HCT116 (cell line): Measurements from ENCODE around the gene LRRIQ4. TPM values are rescaled to one million over a fixed set of nuclear protein-coding genes. Genes with fewer than 3 reads are reported as not detected.

Source experiments
- ATAC-seq: fragments of 200-7000 bp; cut with Tn5 transposase; 2 replicates; pipeline ENCODE4 v1.9.1; 2020; ENCODE audit warnings: mild to moderate bottlenecking, moderate library complexity
- BruUV-seq: library from RNA; stranded (reverse); fragments of 400-500 nt; replicated peaks from 2 replicates; lab custom pipeline; 2021; lab: Mats Ljungman, UMichigan
- CTCF ChIA-PET: fragments of 300-600 bp; sonication (Branson Sonifier 250); formaldehyde crosslinking; loops from one replicate; lab custom pipeline; 2021; ENCODE audit warnings: antibody characterized with exemption; lab: Charles Lee
- POLR2A ChIA-PET: fragments of 300-600, 350-600 bp; sonication (Branson Sonifier 250); formaldehyde crosslinking; loops from one replicate; lab custom pipeline; 2021; ENCODE audit warnings: antibody characterized with exemption; lab: Charles Lee
- RAD21 ChIA-PET, 2 experiments: fragments of 300-600 bp; sonication (Branson Sonifier 250); formaldehyde crosslinking; loops; one replicate each; lab custom pipeline; 2023; ENCODE audit warnings: low total read pairs in 2 of 2; ENCODE audit not compliant: uncharacterized antibody in 2 of 2, unreplicated experiment in 2 of 2, low non-redundant PET in 1 of 2; lab: Charles Lee
- DNase-seq: peaks from one replicate; pipeline ENCODE4 v3.0.0-alpha.2; 2010; ENCODE audit warnings: low read depth, low spot score
- H2AFZ ChIP-seq: fragments of 200-600 bp; shearing (Covaris generic), sonication (generic); 2 replicates; pipeline ENCODE4 v1.6.1; 2017; ENCODE audit warnings: low read depth, mixed run types, mixed read lengths, antibody characterized with exemption, low read length; ENCODE audit not compliant: poor library complexity, severe bottlenecking
- H3K27ac ChIP-seq: 2 replicates; pipeline ENCODE4 v1.5.1; 2012; ENCODE audit warnings: low read depth, low read length
- H3K27me3 ChIP-seq: fragments of 200-600 bp; sonication (generic); 2 replicates; pipeline ENCODE4 v1.6.1; 2016; ENCODE audit warnings: mixed run types, low read length, mixed read lengths; ENCODE audit not compliant: insufficient read depth
- H3K36me3 ChIP-seq, 2 experiments: fragments of 200-500 bp in 1 of 2; fragments of 200-600 bp in 1 of 2; sonication (Bioruptor generic) in 1 of 2; sonication (generic) in 1 of 2; 2 replicates each; pipeline versions ENCODE4 v1.5.1 to v1.6.1; 2014 to 2016; ENCODE audit warnings: low read length in 2 of 2, inconsistent platforms in 1 of 2, mixed read lengths in 1 of 2, mixed run types in 1 of 2; ENCODE audit not compliant: insufficient read depth in 2 of 2, control insufficient read depth in 1 of 2
- H3K4me1 ChIP-seq, 2 experiments: fragments of 200-600 bp in 1 of 2; sonication (generic) in 1 of 2; 2 replicates each; pipeline versions ENCODE4 v1.5.1 to v1.6.1; 2012 to 2017; ENCODE audit warnings: low read length in 2 of 2, inconsistent platforms in 1 of 2, mild to moderate bottlenecking in 1 of 2, mixed read lengths in 1 of 2, mixed run types in 1 of 2, moderate library complexity in 1 of 2; ENCODE audit not compliant: insufficient read depth in 2 of 2, control insufficient read depth in 1 of 2
- H3K4me2 ChIP-seq: fragments of 200-600 bp; sonication (generic); 2 replicates; pipeline ENCODE4 v1.6.1; 2017; ENCODE audit warnings: mixed run types, low read length, mixed read lengths
- H3K4me3 ChIP-seq, 2 experiments: fragments of 200-600 bp in 1 of 2; sonication (generic) in 1 of 2; replicated peaks in 1 of 2; 2 replicates each; pipeline ENCODE4 v1.5.1; 2011 to 2016; ENCODE audit warnings: low read length in 2 of 2, control low read depth in 1 of 2, low read depth in 1 of 2, mild to moderate bottlenecking in 1 of 2, mixed read lengths in 1 of 2, mixed run types in 1 of 2
- H3K79me2 ChIP-seq: fragments of 200-600 bp; sonication (generic); 2 replicates; pipeline ENCODE4 v1.6.1; 2017; ENCODE audit warnings: mild to moderate bottlenecking, mixed run types, low read length, moderate library complexity, mixed read lengths; ENCODE audit not compliant: insufficient read depth
- H3K9ac ChIP-seq: fragments of 200-600 bp; sonication (generic); 2 replicates; pipeline ENCODE4 v1.6.1; 2016; ENCODE audit warnings: low read length, mixed read lengths
- H3K9me2 ChIP-seq: fragments of 200-600 bp; sonication (generic), shearing (Covaris generic); 2 replicates; pipeline ENCODE4 v1.6.1; 2017; ENCODE audit warnings: mixed run types, mild to moderate bottlenecking, moderate library complexity; ENCODE audit not compliant: insufficient read depth
- H3K9me3 ChIP-seq, 2 experiments: fragments of 200-500 bp in 1 of 2; fragments of 200-600 bp in 1 of 2; sonication (Bioruptor generic) in 1 of 2; sonication (generic) in 1 of 2; 2 replicates each; pipeline ENCODE4 v1.6.1; 2014 to 2017; ENCODE audit warnings: low read length in 2 of 2, mixed read lengths in 2 of 2, inconsistent platforms in 1 of 2, low read depth in 1 of 2, mild to moderate bottlenecking in 1 of 2, mixed run types in 1 of 2, moderate library complexity in 1 of 2; ENCODE audit not compliant: control insufficient read depth in 1 of 2, insufficient read depth in 1 of 2
- H4K20me1 ChIP-seq: fragments of 200-600 bp; sonication (generic), shearing (Covaris generic); 2 replicates; pipeline ENCODE4 v1.6.1; 2017; ENCODE audit warnings: mixed run types, mild to moderate bottlenecking, moderate library complexity; ENCODE audit not compliant: insufficient read depth
- ATF3 ChIP-seq: IDR thresholded peaks from 2 replicates; pipeline ENCODE4 v1.6.1; 2012
- CBX3 ChIP-seq: IDR thresholded peaks from 2 replicates; pipeline ENCODE4 v1.6.1; 2012; ENCODE audit warnings: low read depth
- EGR1 ChIP-seq: IDR thresholded peaks from 2 replicates; pipeline ENCODE4 v1.6.1; 2012; ENCODE audit warnings: low read depth
- ELF1 ChIP-seq: IDR thresholded peaks from 2 replicates; pipeline ENCODE4 v1.6.1; 2012; ENCODE audit warnings: low read depth, borderline replicate concordance
- EZH2phosphoT487 ChIP-seq: fragments of 200-600 bp; IDR thresholded peaks from 2 replicates; pipeline ENCODE4 v1.6.1; 2018; ENCODE audit warnings: antibody characterized with exemption, borderline replicate concordance
- FOSL1 ChIP-seq: IDR thresholded peaks from 2 replicates; pipeline ENCODE4 v1.6.1; 2012; ENCODE audit warnings: low read depth
- POLR2A ChIP-seq: IDR thresholded peaks from 2 replicates; pipeline ENCODE4 v1.7.0; 2011; ENCODE audit warnings: borderline replicate concordance; ENCODE audit not compliant: insufficient read depth, insufficient read length; ENCODE audit errors: extremely low read depth
- RAD21 ChIP-seq: IDR thresholded peaks from 2 replicates; pipeline ENCODE4 v1.6.1; 2012; ENCODE audit warnings: low read depth, mild to moderate bottlenecking
- SIN3A ChIP-seq: IDR thresholded peaks from 2 replicates; pipeline ENCODE4 v1.6.1; 2012; ENCODE audit warnings: low read depth
- SP1 ChIP-seq: IDR thresholded peaks from 2 replicates; pipeline ENCODE4 v1.6.1; 2012; ENCODE audit warnings: low read depth
- SRF ChIP-seq: IDR thresholded peaks from 2 replicates; pipeline ENCODE4 v1.6.1; 2012; ENCODE audit warnings: low read depth
- TCF7L2 ChIP-seq: IDR thresholded peaks from 2 replicates; pipeline ENCODE4 v1.7.0; 2011; ENCODE audit warnings: borderline replicate concordance, inconsistent platforms; ENCODE audit not compliant: insufficient read depth, insufficient read length; ENCODE audit errors: extremely low read depth
- YY1 ChIP-seq: IDR thresholded peaks from 2 replicates; pipeline ENCODE4 v1.6.1; 2011; ENCODE audit warnings: low read length, low read depth, moderate library complexity, mild to moderate bottlenecking; ENCODE audit not compliant: insufficient replicate concordance; ENCODE audit errors: extremely low read depth
- ZBTB33 ChIP-seq: IDR thresholded peaks from 2 replicates; pipeline ENCODE4 v1.6.1; 2011; ENCODE audit warnings: mild to moderate bottlenecking, low read length, moderate library complexity; ENCODE audit not compliant: insufficient replicate concordance; ENCODE audit errors: extremely low read depth
- ZFX ChIP-seq: fragments of 450-650 bp; IDR thresholded peaks from 2 replicates; pipeline ENCODE4 v1.6.1; 2017
- intact Hi-C: fragments of 100-400 bp; cut with micrococcal nuclease; formaldehyde crosslinking; loops from 2 replicates; pipeline ENCODE4 v1.10.0; 2022
- total RNA-seq: library from RNA; stranded (reverse); gene quantifications from one replicate; pipeline ENCODE4 v1.2.1, GENCODE V29; 2021; ENCODE audit not compliant: unreplicated experiment
- TF ChIP-seq, protein P1 (sequence below): IDR thresholded peaks from 2 replicates; pipeline ENCODE4 v1.6.1; 2012
- TF ChIP-seq, protein P2 (sequence below): IDR thresholded peaks from 2 replicates; pipeline ENCODE4 v1.6.1; 2012; ENCODE audit warnings: low read depth

The LRRIQ4 gene
- total RNA-seq, 1 experiment from 2014 or later = not detected

DNA sequence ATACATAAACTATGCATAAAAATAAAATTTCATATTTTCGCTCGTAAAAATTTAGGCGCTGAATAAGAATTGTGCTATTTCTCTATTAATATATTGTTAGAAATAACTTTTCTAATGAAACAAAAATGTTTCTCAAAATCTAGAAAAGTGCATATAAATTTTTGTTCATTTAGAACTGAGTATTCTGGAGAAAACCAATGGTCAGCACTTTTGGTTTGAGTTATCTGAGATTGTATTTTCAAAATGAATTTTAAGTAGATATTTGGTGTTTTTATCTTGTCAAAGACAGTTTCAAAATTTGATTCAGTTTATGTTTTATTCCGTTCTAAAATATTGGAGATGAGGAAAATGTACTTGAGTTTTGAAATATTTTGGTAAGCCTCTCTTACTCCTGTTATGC is 25.6 kb upstream of the LRRIQ4 start:
- Histone ChIP-seq H3K4me2 (no peak overlapping the region), H4K20me1 (no peaks in the 10 kb centered on the region), H3K4me3 (no peak overlapping the region), H2AFZ (no peak overlapping the region), H3K4me1 (no peaks in the 10 kb centered on the region), H3K9me3 (no peaks in the 10 kb centered on the region), H3K79me2 (no peaks in the 10 kb centered on the region), H3K27me3 (no peaks in the 10 kb centered on the region), H3K9ac (no peak overlapping the region), H3K36me3 (peaks cover 39 to 60% of the 10 kb centered on the region in 2 experiments), H3K27ac (no peak overlapping the region), H3K9me2 (no peaks in the 10 kb centered on the region)
- no TSS peak for BruUV-seq
- POLR2A ChIA-PET = no interaction called here
- TF ChIP-seq SIN3A = no peak
- no peak for TF ChIP-seq ZFX
- no peak for TF ChIP-seq EZH2phosphoT487
- no peak for TF ChIP-seq SRF
- no peak for ATAC-seq
- RAD21 ChIA-PET = no interaction called here
- intact Hi-C loops = no loop called here
- no peak for DNase-seq
- CTCF ChIA-PET = no interaction called here

DNA sequence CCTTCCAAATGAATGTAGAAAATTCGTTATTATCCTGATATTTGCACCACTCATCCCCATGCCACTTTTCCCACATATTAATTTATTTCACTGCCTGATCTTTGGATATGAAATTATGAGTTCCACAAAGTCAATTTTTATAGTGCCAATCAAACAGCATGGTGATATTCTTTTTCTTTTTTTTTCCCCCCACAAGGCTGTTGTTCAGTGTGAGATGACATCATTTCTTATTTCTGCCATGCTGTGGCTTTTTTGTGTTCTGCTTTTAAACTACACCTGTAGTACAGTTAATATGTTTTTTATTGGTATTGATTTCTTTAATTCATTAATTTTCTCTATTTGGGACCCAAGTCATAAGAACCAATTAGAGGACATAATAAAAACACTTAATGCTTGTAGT is 24.9 kb upstream of the LRRIQ4 start:
- ATAC-seq (no peak), DNase-seq (no peak)
- no peaks in the 10 kb centered on the region for H3K79me2 ChIP-seq
- RAD21 ChIA-PET = no interaction called here
- H3K27me3 ChIP-seq = no peaks in the 10 kb centered on the region
- CTCF ChIA-PET = no interaction called here
- no peaks in the 10 kb centered on the region for H3K9me3 ChIP-seq
- H3K9ac ChIP-seq = no peak overlapping the region
- H2AFZ ChIP-seq = no peak overlapping the region
- peaks cover 33 to 54% of the 10 kb centered on the region in 2 experiments for H3K36me3 ChIP-seq
- H3K9me2 ChIP-seq = no peaks in the 10 kb centered on the region
- no peaks in the 10 kb centered on the region for H3K4me1 ChIP-seq
- H3K4me2 ChIP-seq = no peak overlapping the region
- no peaks in the 10 kb centered on the region for H4K20me1 ChIP-seq
- no peak overlapping the region for H3K27ac ChIP-seq
- H3K4me3 ChIP-seq = no peak overlapping the region
- POLR2A ChIA-PET = no interaction called here
- BruUV-seq = no TSS peak
- intact Hi-C loops = no loop called here
- TF ChIP-seq FOSL1 = no peak
- TF ChIP-seq CBX3 = no peak
- no peak for TF ChIP-seq RAD21
- TF ChIP-seq ATF3 = no peak
- no peak for TF ChIP-seq SP1
- TF ChIP-seq ELF1 = no peak
- TF ChIP-seq, protein P1, sequence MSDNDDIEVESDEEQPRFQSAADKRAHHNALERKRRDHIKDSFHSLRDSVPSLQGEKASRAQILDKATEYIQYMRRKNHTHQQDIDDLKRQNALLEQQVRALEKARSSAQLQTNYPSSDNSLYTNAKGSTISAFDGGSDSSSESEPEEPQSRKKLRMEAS = no peak
- TF ChIP-seq TCF7L2 = no peak
- TF ChIP-seq, protein P2, sequence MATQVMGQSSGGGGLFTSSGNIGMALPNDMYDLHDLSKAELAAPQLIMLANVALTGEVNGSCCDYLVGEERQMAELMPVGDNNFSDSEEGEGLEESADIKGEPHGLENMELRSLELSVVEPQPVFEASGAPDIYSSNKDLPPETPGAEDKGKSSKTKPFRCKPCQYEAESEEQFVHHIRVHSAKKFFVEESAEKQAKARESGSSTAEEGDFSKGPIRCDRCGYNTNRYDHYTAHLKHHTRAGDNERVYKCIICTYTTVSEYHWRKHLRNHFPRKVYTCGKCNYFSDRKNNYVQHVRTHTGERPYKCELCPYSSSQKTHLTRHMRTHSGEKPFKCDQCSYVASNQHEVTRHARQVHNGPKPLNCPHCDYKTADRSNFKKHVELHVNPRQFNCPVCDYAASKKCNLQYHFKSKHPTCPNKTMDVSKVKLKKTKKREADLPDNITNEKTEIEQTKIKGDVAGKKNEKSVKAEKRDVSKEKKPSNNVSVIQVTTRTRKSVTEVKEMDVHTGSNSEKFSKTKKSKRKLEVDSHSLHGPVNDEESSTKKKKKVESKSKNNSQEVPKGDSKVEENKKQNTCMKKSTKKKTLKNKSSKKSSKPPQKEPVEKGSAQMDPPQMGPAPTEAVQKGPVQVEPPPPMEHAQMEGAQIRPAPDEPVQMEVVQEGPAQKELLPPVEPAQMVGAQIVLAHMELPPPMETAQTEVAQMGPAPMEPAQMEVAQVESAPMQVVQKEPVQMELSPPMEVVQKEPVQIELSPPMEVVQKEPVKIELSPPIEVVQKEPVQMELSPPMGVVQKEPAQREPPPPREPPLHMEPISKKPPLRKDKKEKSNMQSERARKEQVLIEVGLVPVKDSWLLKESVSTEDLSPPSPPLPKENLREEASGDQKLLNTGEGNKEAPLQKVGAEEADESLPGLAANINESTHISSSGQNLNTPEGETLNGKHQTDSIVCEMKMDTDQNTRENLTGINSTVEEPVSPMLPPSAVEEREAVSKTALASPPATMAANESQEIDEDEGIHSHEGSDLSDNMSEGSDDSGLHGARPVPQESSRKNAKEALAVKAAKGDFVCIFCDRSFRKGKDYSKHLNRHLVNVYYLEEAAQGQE = no peak
- no peak for TF ChIP-seq ZBTB33
- no peak for TF ChIP-seq EZH2phosphoT487
- no peak for TF ChIP-seq YY1
- no peak for TF ChIP-seq EGR1
- no peak for TF ChIP-seq ZFX
- no peak for TF ChIP-seq POLR2A
